Measurements from ENCODE around the gene RPS28.
"Not testable (repeated sequence)": the region's sequence is repeated elsewhere in the genome, so short reads cannot be mapped to it uniquely, and the experiment has no call there.

DNA sequence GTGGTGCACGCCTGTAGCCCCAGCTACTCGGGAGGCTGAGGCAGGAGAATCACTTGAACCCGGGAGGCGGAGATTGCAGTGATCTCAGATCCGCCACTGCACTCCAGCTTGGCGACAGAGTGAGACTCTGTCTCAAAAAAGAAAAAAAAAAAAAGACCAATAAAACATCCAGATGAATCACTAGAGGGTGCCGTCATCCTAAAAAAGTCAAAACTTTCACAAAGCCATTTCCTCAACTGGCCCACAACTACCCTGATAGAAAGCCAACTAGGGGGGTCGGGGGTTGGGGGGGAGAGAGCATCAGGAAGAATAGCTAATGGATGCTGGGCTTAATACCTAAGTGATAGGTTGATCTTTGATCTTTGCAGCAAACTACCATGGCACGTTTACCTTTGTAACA, 2.5 kb upstream of the RPS28 start:
- not testable (repeated sequence) for TF ChIP-seq CTCF (optimal IDR thresholded peaks at IDR 0.05 in 1 of 3, IDR thresholded peaks at IDR 0.05 in 1 of 3, conservative IDR thresholded peaks at IDR 0.05 in 1 of 3; ENCODE audit: extremely low read depth in 1 of 3, insufficient read depth in 2 of 3, low read length in 3 of 3); EZH2 (IDR thresholded peaks at IDR 0.05; ENCODE audit: low read length)
